Small intestine (tissue), 7 donors: ENCODE results near the gene THSD7A. TPM values are rescaled to one million over a fixed set of nuclear protein-coding genes. Genes with fewer than 3 reads are reported as not detected.

Experiments
- DNase-seq, 2 donors: peaks; one replicate each; pipeline versions ENCODE4 v3.0.0 to v3.0.0-alpha.2; 2013
- FAIRE-seq: peaks from 2 replicates; lab custom pipeline; 2012; peaks lifted over from hg19 to GRCh38; lab: Jason Lieb, UNC
- H3K27ac ChIP-seq, 3 donors: one replicate each; pipeline ENCODE4 v1.5.1; 2013; ENCODE audit warnings: low read length in 2 of 3, mild to moderate bottlenecking in 2 of 3, control low read depth in 1 of 3, inconsistent platforms in 1 of 3, low read depth in 1 of 3, moderate library complexity in 1 of 3
- H3K27me3 ChIP-seq, 3 donors: one replicate each; pipeline ENCODE4 v1.6.1; 2013; ENCODE audit warnings: low read length in 3 of 3, inconsistent platforms in 1 of 3; ENCODE audit not compliant: control insufficient read depth in 3 of 3, insufficient read depth in 3 of 3
- H3K36me3 ChIP-seq, 3 donors: one replicate each; pipeline ENCODE4 v1.6.1; 2013; ENCODE audit warnings: low read length in 3 of 3, inconsistent platforms in 1 of 3, low read depth in 1 of 3, mild to moderate bottlenecking in 1 of 3, moderate library complexity in 1 of 3; ENCODE audit not compliant: control insufficient read depth in 3 of 3, insufficient read depth in 2 of 3
- H3K4me1 ChIP-seq, 3 donors: one replicate each; pipeline ENCODE4 v1.6.1; 2013; ENCODE audit warnings: low read length in 2 of 3, inconsistent platforms in 1 of 3, low read depth in 1 of 3, mild to moderate bottlenecking in 1 of 3, moderate library complexity in 1 of 3; ENCODE audit not compliant: control insufficient read depth in 3 of 3, insufficient read depth in 2 of 3
- H3K4me3 ChIP-seq, 3 donors: one replicate each; pipeline ENCODE4 v1.5.1; 2013; ENCODE audit warnings: low read length in 3 of 3, control low read depth in 1 of 3, inconsistent platforms in 1 of 3, low read depth in 1 of 3, mild to moderate bottlenecking in 1 of 3, moderate library complexity in 1 of 3
- H3K9me3 ChIP-seq, 2 donors: one replicate each; pipeline ENCODE4 v1.6.1; 2013; ENCODE audit warnings: low read depth in 1 of 2, low read length in 1 of 2; ENCODE audit not compliant: control insufficient read depth in 2 of 2, insufficient read depth in 1 of 2
- WGBS, 3 donors: extraction: QIAGEN DNeasy Blood & Tissue Kit; methylation state at CpG; one replicate each; pipeline ENCODE4 v1.1.7; 2013; 5-methylcytosine and 5-hydroxymethylcytosine counted together
- polyA plus RNA-seq, 4 donors: library from polyadenylated mRNA; stranded (reverse) in 3 of 4; unstranded in 1 of 4; fragments of 200-250 nt in 3 of 4; fragments of 120-200 nt in 1 of 4; gene quantifications; one replicate each; pipeline versions ENCODE4 v1.2.1 to v1.2.3, GENCODE V29; 2013
- donor health status: healthy with polysubstance abuse.
- donor health status: control.
- donor health status: control.
- donor health status: Bipolar disorder and iron deficiency.
- donor health status: healthy.

The THSD7A gene
- polyA plus RNA-seq, 4 donors: 1.1 to 3.5 TPM; not detected in 2

GRCh38 chr7:11775401-11775800 is 56.6 kb downstream of the THSD7A start:
- no peak for DNase-seq
- Histone ChIP-seq H3K27ac (no peak overlapping the region), H3K4me3 (no peak overlapping the region), H3K27me3 (no peaks in the 10 kb centered on the region), H3K9me3 (no peaks in the 10 kb centered on the region), H3K4me1 (no peaks in the 10 kb centered on the region), H3K36me3 (no peaks in the 10 kb centered on the region)
- FAIRE-seq: no peak
- WGBS, 3 donors: 75 to 82% (median 77%) methylated on average over 2 of the region's 2 CpGs

GRCh38 chr7:11768263-11768662 is 63.7 kb downstream of the THSD7A start:
- Histone ChIP-seq H3K36me3 (no peaks in the 10 kb centered on the region), H3K27ac (no peak overlapping the region), H3K4me1 (no peaks in the 10 kb centered on the region), H3K4me3 (no peak overlapping the region), H3K27me3 (no peaks in the 10 kb centered on the region), H3K9me3 (no peaks in the 10 kb centered on the region)
- DNase-seq (no peak), FAIRE-seq (no peak)
- 83 to 89% (median 85%) methylated on average over 5 of the region's 5 CpGs for WGBS, 3 donors

GRCh38 chr7:11767148-11767547 is 64.8 kb downstream of the THSD7A start:
- no peaks in the 10 kb centered on the region for H3K27me3 ChIP-seq
- no peak for DNase-seq
- no peak for FAIRE-seq
- H3K4me1 ChIP-seq: no peaks in the 10 kb centered on the region
- H3K36me3 ChIP-seq: no peaks in the 10 kb centered on the region
- 76 to 87% (median 83%) methylated on average over 3 of the region's 3 CpGs for WGBS, 3 donors
- H3K27ac ChIP-seq: no peak overlapping the region
- no peaks in the 10 kb centered on the region for H3K9me3 ChIP-seq
- H3K4me3 ChIP-seq: no peak overlapping the region

GRCh38 chr7:11760372-11760771 is 71.6 kb downstream of the THSD7A start:
- Histone ChIP-seq H3K4me3 (no peak overlapping the region), H3K36me3 (no peaks in the 10 kb centered on the region), H3K27ac (no peak overlapping the region), H3K27me3 (no peaks in the 10 kb centered on the region), H3K4me1 (no peaks in the 10 kb centered on the region), H3K9me3 (no peaks in the 10 kb centered on the region)
- no peak for FAIRE-seq
- no peak for DNase-seq
- WGBS, 3 donors: 48 to 71% (median 63%) methylated on average over 3 of the region's 3 CpGs

- Histone ChIP-seq H3K27me3 (no peaks in the 10 kb centered on the region), H3K36me3 (no peaks in the 10 kb centered on the region), H3K4me3 (no peak overlapping the region), H3K9me3 (no peaks in the 10 kb centered on the region), H3K27ac (no peak overlapping the region), H3K4me1 (no peaks in the 10 kb centered on the region)
- FAIRE-seq (no peak), DNase-seq (no peak)
- 57 to 63% (median 60%) methylated on average over 2 of the region's 2 CpGs for WGBS, 3 donors
Observed at GRCh38 chr7:11758627-11759111, 73.3 kb downstream of the THSD7A start.

GRCh38 chr7:11757153-11757552 is 74.8 kb downstream of the THSD7A start:
- Histone ChIP-seq H3K36me3 (no peaks in the 10 kb centered on the region), H3K27ac (no peak overlapping the region), H3K9me3 (no peaks in the 10 kb centered on the region), H3K4me1 (no peaks in the 10 kb centered on the region), H3K4me3 (no peak overlapping the region), H3K27me3 (no peaks in the 10 kb centered on the region)
- 74 to 98% (median 87%) methylated on average over 1 of the region's 1 CpG for WGBS, 3 donors
- DNase-seq (no peak), FAIRE-seq (no peak)

GRCh38 chr7:11754933-11755332 is 77.1 kb downstream of the THSD7A start:
- H3K36me3 ChIP-seq: no peaks in the 10 kb centered on the region
- H3K4me3 ChIP-seq: no peak overlapping the region
- FAIRE-seq (no peak), DNase-seq (no peak)
- 87 to 94% (median 91%) methylated on average over 3 of the region's 3 CpGs for WGBS, 3 donors
- no peaks in the 10 kb centered on the region for H3K27me3 ChIP-seq
- H3K27ac ChIP-seq: no peak overlapping the region
- no peaks in the 10 kb centered on the region for H3K4me1 ChIP-seq
- H3K9me3 ChIP-seq: no peaks in the 10 kb centered on the region

- 80 to 89% (median 84%) methylated on average over 2 of the region's 2 CpGs for WGBS, 3 donors
- Histone ChIP-seq H3K4me1 (no peaks in the 10 kb centered on the region), H3K27me3 (no peaks in the 10 kb centered on the region), H3K9me3 (no peaks in the 10 kb centered on the region), H3K27ac (no peak overlapping the region), H3K36me3 (no peaks in the 10 kb centered on the region), H3K4me3 (no peak overlapping the region)
- no peak for DNase-seq
- no peak for FAIRE-seq
Observed at GRCh38 chr7:11754123-11754522, 77.9 kb downstream of the THSD7A start.

- no peaks in the 10 kb centered on the region for H3K4me1 ChIP-seq
- DNase-seq (no peak), FAIRE-seq (no peak)
- no peak overlapping the region for H3K4me3 ChIP-seq
- no peaks in the 10 kb centered on the region for H3K36me3 ChIP-seq
- no peak overlapping the region for H3K27ac ChIP-seq
- no peaks in the 10 kb centered on the region for H3K9me3 ChIP-seq
- no peaks in the 10 kb centered on the region for H3K27me3 ChIP-seq
Observed at GRCh38 chr7:11753433-11753832, 78.6 kb downstream of the THSD7A start.
